Germinal center (tissue), 1 donor: ENCODE data around the gene ARHGAP32.

ENCODE experiments used
- DNase-seq: peaks from one replicate; pipeline ENCODE4 v3.0.0; 2012; ENCODE audit warnings: mixed read lengths, low spot score

ARHGAP32 gene

GRCh38 chr11:129192150-129192549, at the start of gene ARHGAP32:
ARHGAP32 (minus strand) TSS chr11:129192325; CDS start chr11:129192198, 127 bp downstream.
- DNase-seq = no peak

- DNase-seq = no peak
Measured at GRCh38 chr11:129239207-129239606, 47.1 kb upstream of the ARHGAP32 start.

DNA sequence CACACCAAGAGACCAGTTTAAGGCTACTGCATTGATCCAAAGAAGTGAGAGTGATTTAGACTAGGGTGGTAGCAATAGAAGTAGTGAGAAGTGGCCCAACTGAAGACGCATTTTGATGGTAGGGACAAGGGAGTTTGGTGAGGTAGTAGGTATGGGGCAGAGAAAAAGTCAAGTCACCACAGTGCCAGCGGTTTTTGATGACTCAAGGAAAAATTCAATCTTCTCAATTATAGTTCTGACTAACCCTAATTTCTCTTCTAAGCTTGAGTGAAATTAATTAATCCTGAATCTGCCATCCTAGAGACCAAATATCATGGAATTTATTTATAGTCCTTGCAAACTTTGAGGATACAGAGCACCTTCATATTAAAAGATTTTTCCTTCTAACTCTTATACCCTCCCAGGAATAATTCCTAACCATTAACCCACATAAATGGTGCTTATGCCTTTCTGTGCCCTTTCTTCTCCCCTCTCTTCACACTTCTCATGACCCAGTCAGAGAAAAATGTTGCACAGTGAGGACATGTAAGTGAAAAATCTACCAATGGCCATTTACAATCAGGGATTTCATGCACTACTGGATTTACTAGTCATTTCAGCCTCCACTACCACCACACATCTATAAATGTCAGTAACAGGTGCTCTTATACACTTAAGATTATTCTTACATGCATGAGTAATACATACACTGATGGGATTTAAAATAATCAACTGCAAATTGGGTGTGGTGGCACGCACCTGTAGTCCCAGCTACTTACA, 45.9 kb upstream of the ARHGAP32 start:
- DNase-seq = no peak

GRCh38 chr11:129237456-129237855, 45.3 kb upstream of the ARHGAP32 start:
- no peak for DNase-seq

- DNase-seq = no peak
Measured at GRCh38 chr11:129236850-129237249, 44.7 kb upstream of the ARHGAP32 start.

DNA sequence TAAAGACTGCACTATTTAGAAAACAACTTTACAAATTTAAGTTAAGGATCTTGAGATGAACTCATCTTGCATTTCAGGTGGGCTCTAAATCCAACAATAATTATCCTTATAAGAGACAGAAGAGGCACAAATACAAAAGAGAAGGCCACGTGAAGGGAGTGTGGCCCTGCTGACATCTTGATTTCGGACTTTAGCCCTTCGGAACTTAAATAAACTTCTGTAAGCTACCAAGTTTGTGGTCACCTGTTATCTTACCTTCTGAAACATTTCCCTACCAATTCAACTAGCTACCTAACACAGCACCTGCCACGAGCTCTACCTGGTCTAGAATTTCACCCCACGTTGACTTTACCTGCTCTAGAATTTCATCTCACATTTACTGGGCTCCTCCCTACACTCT, 42.9 kb upstream of the ARHGAP32 start:
- no peak for DNase-seq

DNA sequence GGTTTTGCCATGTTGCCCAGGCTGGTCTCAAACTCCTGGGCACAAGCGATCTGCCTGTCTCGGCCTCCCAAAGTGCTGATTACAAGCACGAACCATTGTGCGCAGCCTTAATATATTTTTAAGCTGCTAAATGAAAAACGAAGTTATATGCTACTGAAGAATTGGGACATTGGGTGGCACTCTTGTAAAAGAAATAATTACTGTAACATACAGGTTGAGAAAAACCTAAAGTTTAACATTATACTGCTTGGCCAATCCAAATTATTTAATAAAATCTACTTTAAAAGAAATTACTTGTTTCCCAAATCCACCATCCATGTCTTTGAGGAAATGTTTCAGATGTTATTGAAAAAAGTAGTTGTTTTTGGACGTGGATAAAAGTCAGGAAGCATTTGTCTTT, 37.9 kb upstream of the ARHGAP32 start:
- no peak for DNase-seq

GRCh38 chr11:129226207-129226798, 34.2 kb upstream of the ARHGAP32 start:
- DNase-seq = no peak

DNA sequence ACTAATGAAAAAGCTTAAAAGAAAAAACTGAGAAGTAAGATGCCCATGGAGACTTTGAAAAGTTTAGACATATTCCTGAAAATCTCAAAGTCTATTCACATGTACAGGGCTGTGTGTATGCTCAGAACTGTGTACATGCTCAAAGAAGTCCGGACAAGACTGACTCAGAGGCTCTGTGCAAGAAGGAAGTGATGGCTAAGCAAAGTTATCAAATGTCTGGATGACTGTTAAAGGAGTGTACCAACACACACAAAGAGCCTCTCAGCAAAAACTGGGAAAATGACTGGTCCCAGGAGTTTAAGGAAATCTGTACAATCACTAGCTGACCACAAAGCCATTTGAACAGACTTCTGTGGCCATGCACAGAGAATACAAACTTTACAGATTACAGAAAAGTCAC, 33.1 kb upstream of the ARHGAP32 start:
- DNase-seq = no peak

- no peak for DNase-seq
Measured at GRCh38 chr11:129224538-129224937, 32.4 kb upstream of the ARHGAP32 start.

GRCh38 chr11:129223701-129224149, 31.6 kb upstream of the ARHGAP32 start:
- no peak for DNase-seq

- DNase-seq = no peak
Measured at GRCh38 chr11:129223260-129223659, 31.1 kb upstream of the ARHGAP32 start.

DNA sequence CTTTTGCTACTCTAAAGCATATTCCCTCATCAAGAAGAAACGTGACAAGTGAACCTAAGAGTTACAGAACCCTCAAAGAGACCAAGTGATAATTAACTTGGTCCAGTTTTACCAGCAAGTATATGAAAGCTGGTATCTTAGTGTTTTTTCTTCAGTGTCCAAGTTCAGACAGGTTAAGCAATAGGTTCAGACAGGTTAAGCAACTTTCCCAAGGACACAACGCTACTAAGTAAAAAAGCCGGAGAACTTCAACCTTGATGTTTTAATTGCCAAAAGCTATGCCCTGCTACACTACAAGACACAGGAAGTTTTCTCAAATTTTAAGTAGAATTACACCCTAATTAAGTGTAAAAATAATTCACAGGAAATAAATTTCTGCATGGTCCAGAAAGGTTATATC, 30.0 kb upstream of the ARHGAP32 start:
- no peak for DNase-seq

GRCh38 chr11:129215506-129216245, 23.6 kb upstream of the ARHGAP32 start:
- no peak for DNase-seq

GRCh38 chr11:129214710-129215295, 22.7 kb upstream of the ARHGAP32 start:
- DNase-seq = no peak

DNA sequence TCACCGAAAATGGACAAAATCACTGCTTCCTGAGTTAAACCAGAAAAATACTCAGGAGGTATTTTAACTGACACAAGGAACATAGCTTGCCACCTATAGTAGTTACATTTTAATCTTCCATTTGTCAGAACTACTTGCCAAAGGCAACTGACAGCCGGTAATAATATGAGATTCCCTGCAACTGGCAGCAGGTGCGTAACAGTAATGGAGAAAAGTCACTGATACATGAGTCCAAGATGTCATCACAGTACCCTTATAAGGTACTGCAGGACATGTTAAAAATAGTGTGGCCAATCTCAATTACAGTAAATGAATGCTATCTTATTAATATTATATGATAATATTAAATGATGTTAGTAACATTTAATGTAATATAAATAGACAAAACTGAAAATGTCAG, 21.1 kb upstream of the ARHGAP32 start:
- DNase-seq = no peak

GRCh38 chr11:129211397-129211796, 19.3 kb upstream of the ARHGAP32 start:
- no peak for DNase-seq

DNA sequence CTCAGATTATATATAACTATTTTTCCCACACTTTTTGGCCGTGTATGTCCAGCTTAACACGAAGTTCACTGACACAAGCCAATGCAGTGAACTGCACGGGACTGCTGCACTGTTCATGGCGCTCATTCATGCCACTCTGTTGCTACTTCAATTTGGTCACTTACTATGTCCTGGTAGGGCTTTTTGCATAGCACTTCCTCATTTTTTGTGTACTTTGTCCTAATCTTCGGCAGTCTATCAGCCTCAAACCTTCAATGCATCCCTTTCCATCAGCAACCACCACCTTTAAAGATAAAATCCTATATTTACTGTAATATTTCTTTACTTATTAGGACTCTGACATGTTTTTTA, 18.7 kb upstream of the ARHGAP32 start:
- DNase-seq = no peak

DNA sequence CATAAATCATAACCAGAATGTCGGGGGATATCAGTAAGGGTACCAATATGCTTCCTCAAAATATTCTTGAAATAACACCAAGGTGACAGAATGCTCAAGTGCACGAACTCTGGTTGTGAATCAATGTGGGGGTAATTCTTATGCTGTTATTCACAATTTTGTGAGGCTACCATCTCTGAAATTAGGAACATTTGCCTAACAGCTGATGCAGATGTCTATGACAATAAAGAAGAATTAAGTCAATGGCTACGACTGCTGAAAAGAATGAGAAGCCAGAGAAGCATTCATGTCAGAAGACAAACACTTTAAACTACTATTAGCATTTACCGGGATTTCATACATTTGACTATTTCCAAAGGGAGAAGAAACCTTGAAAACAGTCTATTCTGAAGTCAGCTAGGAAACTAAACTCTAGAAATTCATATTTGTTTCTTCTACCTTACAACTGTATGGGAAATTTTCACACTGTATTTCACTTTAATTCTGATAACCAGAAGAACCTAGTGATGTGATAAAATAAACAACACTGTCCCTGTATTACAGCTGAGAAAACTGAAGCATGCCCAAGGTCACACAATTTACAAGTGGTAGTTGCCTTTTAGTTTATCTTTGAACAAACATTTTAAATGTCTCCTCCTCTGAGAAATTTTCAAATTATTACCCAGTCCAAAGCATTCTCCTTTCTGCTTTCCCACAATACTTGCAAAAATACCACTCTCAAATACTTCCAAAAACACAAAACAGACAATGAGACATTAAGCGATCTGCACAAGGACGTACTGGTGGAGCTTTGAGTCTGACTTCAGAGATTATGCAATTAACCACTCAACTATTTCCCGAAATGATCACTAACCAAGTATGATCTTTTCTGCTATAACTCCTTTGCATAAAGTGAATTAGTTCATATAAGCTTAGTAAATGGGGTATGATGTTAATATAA, 18.0 kb upstream of the ARHGAP32 start:
- no peak for DNase-seq

DNA sequence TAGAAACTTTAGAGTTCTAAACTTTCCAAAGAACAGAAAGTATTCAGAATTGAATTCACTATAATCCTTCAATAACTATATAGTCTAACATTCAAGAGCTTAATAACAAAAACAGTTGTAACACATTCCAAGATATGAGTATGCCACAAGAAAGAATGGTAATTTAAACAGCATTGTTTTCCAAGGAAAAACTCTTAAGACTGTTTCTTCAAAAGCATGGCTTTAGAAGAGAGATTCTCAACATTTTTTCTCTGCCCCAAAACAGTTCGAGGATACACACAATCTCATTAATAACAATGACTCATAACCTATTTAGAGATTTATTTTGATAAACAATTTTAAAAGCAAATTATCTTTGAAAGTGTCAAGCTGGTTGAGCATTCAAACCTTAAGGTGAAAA, 16.7 kb upstream of the ARHGAP32 start:
- DNase-seq = no peak

- DNase-seq = no peak
Measured at GRCh38 chr11:129204150-129204838, 12.2 kb upstream of the ARHGAP32 start.
